Hepatocyte (in vitro differentiated cells): Measurements from ENCODE around the gene SLC37A1. TPM values are rescaled to one million over a fixed set of nuclear protein-coding genes. Genes with fewer than 3 reads are reported as not detected.

Source experiments
- DNase-seq: peaks from one replicate; pipeline ENCODE4 v3.0.0-alpha.2; 2016; ENCODE audit warnings: low spot score
- H2AFZ ChIP-seq: fragments of 200-600 bp; sonication (generic); 2 replicates; pipeline ENCODE4 v1.6.0; 2016; ENCODE audit warnings: antibody characterized with exemption, mild to moderate bottlenecking
- H3K27ac ChIP-seq: fragments of 200-600 bp; sonication (generic); 2 replicates; pipeline ENCODE4 v1.5.1; 2016; ENCODE audit warnings: mild to moderate bottlenecking
- H3K27me3 ChIP-seq: fragments of 200-600 bp; sonication (generic); 2 replicates; pipeline ENCODE4 v1.6.1; 2016
- H3K36me3 ChIP-seq: fragments of 200-600 bp; sonication (generic); replicated peaks from 2 replicates; pipeline ENCODE4 v1.5.1; 2016; ENCODE audit warnings: low read depth; ENCODE audit not compliant: insufficient read depth
- H3K4me1 ChIP-seq: fragments of 200-600 bp; sonication (generic); 2 replicates; pipeline ENCODE4 v1.5.1; 2016; ENCODE audit warnings: mild to moderate bottlenecking, moderate library complexity; ENCODE audit not compliant: insufficient read depth
- H3K4me2 ChIP-seq: fragments of 200-600 bp; sonication (generic); 2 replicates; pipeline ENCODE4 v1.6.0; 2016
- H3K4me3 ChIP-seq: fragments of 200-600 bp; sonication (generic); 2 replicates; pipeline ENCODE4 v1.5.1; 2016; ENCODE audit warnings: mild to moderate bottlenecking
- H3K79me2 ChIP-seq: fragments of 200-600 bp; sonication (generic); 2 replicates; pipeline ENCODE4 v1.6.0; 2017; ENCODE audit warnings: mild to moderate bottlenecking
- H3K9me2 ChIP-seq: fragments of 200-600 bp; sonication (generic); replicated peaks from 2 replicates; pipeline ENCODE4 v1.6.0; 2017; ENCODE audit warnings: mild to moderate bottlenecking; ENCODE audit not compliant: insufficient read depth
- H3K9me3 ChIP-seq: fragments of 200-600 bp; sonication (generic); 2 replicates; pipeline ENCODE4 v1.5.1; 2016; ENCODE audit warnings: low read depth, mild to moderate bottlenecking
- H4K20me1 ChIP-seq: fragments of 200-600 bp; sonication (generic); 2 replicates; pipeline ENCODE4 v1.6.0; 2016; ENCODE audit warnings: mild to moderate bottlenecking; ENCODE audit not compliant: insufficient read depth, poor library complexity, severe bottlenecking
- EZH2 ChIP-seq: fragments of 200-600 bp; sonication (generic); IDR thresholded peaks from 2 replicates; pipeline ENCODE4 v1.6.1; 2016; ENCODE audit warnings: antibody characterized with exemption, mild to moderate bottlenecking, borderline replicate concordance
- EZH2phosphoT487 ChIP-seq: fragments of 200-600 bp; sonication (generic); IDR thresholded peaks from one replicate; pipeline ENCODE4 v1.6.1; 2018; ENCODE audit warnings: antibody characterized with exemption, mild to moderate bottlenecking, low read depth, moderate library complexity; ENCODE audit not compliant: unreplicated experiment, severe bottlenecking
- WGBS: methylation state at CpG from one replicate; pipeline ENCODE4 v1.1.6; 2016; ENCODE audit warnings: low lambda C conversion rate; ENCODE audit errors: missing lambda C conversion rate; 5-methylcytosine and 5-hydroxymethylcytosine counted together
- polyA plus RNA-seq: library from polyadenylated mRNA; unstranded; fragments of >200 nt; fragmentation: Nextera tagmentation; extraction: Ambion mirVana; gene quantifications from 2 replicates; pipeline ENCODE4 v1.2.1, GENCODE V29; 2016
- total RNA-seq: library from RNA; depleted of rRNA; stranded (reverse); fragments of >200 nt; gene quantifications from 2 replicates; pipeline ENCODE4 v1.2.3, GENCODE V29; 2014
- TF ChIP-seq, protein P1 (sequence below): fragments of 200-600 bp; sonication (generic); IDR thresholded peaks from 2 replicates; pipeline ENCODE4 v1.5.1; 2016; ENCODE audit warnings: antibody characterized with exemption, mild to moderate bottlenecking; ENCODE audit not compliant: poor library complexity

Gene SLC37A1
- total and polyA plus RNA-seq, 2 experiments from 2014 or later: 17.9 to 18.5 TPM

DNA sequence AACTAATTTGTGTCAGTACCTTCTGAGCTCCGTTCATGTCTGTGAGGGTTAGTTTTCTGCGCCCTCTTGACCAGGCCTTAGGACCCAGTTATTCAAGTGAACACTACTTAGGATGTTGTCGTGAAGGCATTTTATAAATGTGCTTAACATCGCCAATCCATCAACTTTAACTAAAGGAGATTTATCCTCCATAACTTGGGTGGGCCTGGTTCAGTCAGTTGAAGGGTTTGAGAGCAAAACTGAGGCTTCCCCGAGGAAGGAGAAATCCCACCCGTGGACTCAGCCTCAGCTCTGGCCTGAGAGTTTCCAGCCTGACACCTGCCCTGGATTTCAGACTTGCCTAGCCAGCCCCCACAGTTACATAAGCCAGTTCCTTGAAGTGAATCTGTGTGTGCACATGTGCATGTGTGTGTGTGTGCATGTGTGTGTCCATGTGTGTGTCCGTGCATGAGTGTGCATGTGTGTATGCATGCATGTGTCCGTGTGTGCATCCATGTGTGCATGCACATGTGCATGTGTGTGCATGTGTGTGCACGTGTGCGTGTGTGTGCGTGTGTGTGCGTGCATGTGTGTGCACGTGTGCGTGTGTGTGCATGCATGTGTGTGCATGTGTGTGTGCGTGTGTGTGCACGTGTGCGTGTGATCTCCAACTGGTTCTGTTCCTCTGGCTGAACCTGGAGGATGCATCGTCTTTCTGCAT lies 77.7 kb downstream of the SLC37A1 start:
- no peaks in the 10 kb centered on the region for H3K9me3 ChIP-seq
- TF ChIP-seq, protein P1, sequence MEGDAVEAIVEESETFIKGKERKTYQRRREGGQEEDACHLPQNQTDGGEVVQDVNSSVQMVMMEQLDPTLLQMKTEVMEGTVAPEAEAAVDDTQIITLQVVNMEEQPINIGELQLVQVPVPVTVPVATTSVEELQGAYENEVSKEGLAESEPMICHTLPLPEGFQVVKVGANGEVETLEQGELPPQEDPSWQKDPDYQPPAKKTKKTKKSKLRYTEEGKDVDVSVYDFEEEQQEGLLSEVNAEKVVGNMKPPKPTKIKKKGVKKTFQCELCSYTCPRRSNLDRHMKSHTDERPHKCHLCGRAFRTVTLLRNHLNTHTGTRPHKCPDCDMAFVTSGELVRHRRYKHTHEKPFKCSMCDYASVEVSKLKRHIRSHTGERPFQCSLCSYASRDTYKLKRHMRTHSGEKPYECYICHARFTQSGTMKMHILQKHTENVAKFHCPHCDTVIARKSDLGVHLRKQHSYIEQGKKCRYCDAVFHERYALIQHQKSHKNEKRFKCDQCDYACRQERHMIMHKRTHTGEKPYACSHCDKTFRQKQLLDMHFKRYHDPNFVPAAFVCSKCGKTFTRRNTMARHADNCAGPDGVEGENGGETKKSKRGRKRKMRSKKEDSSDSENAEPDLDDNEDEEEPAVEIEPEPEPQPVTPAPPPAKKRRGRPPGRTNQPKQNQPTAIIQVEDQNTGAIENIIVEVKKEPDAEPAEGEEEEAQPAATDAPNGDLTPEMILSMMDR: no peak
- TF ChIP-seq EZH2phosphoT487 (no peak), EZH2 (no peak)
- no peaks in the 10 kb centered on the region for H3K36me3 ChIP-seq
- no peaks in the 10 kb centered on the region for H3K4me1 ChIP-seq
- no peaks in the 10 kb centered on the region for H4K20me1 ChIP-seq
- H3K4me2 ChIP-seq: no peak overlapping the region
- H3K79me2 ChIP-seq: no peaks in the 10 kb centered on the region
- H2AFZ ChIP-seq: no peak overlapping the region
- no peak overlapping the region for H3K4me3 ChIP-seq
- H3K9me2 ChIP-seq: no peaks in the 10 kb centered on the region
- no peaks in the 10 kb centered on the region for H3K27me3 ChIP-seq
- H3K27ac ChIP-seq: no peak overlapping the region
- DNase-seq: no peak
- WGBS: 92% methylated on average over 18 of the region's 18 CpGs

DNA sequence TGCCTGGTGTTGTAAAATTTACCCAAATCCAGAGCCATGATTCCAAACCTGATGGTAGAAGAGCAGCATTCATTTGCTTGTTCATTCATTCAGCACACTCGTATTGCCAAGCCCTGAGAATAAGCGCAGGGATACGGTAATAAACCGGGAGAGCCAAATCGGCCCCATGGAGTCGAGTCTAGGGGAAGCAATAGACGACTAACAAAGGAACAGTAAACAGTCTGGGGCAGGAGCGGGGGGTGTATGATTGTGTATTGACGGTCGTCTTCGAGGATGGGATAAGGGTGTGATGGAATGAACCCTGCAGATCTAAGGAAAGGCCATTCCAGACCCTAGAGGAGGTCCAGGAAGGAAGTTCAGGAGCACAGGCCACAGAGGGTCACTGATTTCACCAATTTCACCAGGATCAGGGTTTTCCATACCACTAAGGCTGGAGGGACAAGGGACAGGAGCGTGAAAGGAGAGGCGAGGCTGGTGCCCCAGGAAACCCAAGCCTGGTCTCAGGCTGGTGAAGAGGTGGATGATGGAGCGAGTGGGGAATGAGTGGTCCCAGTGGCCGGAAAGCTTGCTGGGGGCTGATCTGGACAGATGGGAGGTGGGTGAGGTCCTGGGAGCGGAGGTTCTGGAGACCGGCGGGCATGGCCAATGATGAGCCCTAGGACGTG lies 78.6 kb downstream of the SLC37A1 start:
- 90% methylated on average over 19 of the region's 19 CpGs for WGBS
- Histone ChIP-seq H3K27ac (no peak overlapping the region), H3K4me2 (no peak overlapping the region), H3K4me1 (no peaks in the 10 kb centered on the region), H3K79me2 (no peaks in the 10 kb centered on the region), H2AFZ (no peak overlapping the region), H3K4me3 (no peak overlapping the region), H4K20me1 (no peaks in the 10 kb centered on the region), H3K9me3 (no peaks in the 10 kb centered on the region), H3K9me2 (no peaks in the 10 kb centered on the region), H3K27me3 (no peaks in the 10 kb centered on the region), H3K36me3 (no peaks in the 10 kb centered on the region)
- TF ChIP-seq, protein P1: no peak
- TF ChIP-seq EZH2 (no peak), EZH2phosphoT487 (no peak)
- no peak for DNase-seq

DNA sequence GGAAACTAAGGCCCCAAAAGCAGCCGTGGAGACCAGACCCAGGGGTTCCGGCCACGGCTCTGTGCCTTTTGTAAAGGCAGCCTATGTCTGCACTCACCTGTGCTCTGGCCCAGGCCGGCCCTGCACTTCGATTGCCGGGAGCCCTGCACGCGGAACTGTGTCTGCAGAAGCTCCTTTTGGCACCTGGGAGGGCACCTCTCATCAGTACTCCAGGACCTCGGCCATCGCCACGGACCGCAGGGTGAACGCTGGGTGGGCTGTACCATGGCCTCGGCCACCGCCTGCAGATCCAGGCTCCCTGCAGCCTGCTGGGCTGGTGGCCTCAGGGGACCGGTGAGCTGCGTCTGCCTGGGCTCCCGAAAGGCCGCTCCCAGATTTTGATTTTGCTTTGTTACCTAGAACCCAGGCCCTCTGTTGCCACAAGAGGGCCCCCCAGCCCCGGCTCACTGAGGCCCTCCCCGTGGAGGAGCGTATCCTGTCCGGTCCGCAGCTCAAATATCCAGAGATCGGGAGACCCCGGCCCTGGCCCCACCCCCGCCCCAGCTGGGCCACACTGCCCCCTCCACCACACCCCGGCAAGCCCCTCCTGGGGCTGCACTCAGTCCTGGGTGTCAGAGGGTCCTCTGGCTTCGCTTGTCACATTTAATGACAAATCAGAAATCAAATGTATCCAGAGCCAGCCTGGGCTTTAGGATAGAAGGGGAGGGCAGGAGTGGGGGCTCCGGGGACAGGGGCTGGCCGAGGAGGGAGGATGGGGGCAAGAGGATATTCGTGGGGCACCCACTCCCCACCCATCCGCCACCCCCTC lies 79.6 kb downstream of the SLC37A1 start:
- Histone ChIP-seq H3K27me3 (no peaks in the 10 kb centered on the region), H3K4me3 (no peak overlapping the region), H2AFZ (peak overlapping the region; percentile 29), H3K27ac (no peak overlapping the region), H3K9me2 (no peaks in the 10 kb centered on the region), H3K36me3 (no peaks in the 10 kb centered on the region), H3K4me2 (peak overlapping the region; percentile 68), H3K9me3 (no peaks in the 10 kb centered on the region), H4K20me1 (no peaks in the 10 kb centered on the region), H3K4me1 (no peaks in the 10 kb centered on the region), H3K79me2 (no peaks in the 10 kb centered on the region)
- no peak for TF ChIP-seq EZH2phosphoT487
- TF ChIP-seq, protein P1: peak; percentile 88
- WGBS: 38% methylated on average over 20 of the region's 33 CpGs
- DNase-seq: peak; percentile 87
